Stimulated activated CD8-positive, alpha-beta memory T cell treated with anti-CD3 and anti-CD28 coated beads, Interleukin-7, amount 100 ng/mL, for 48 hours (primary cell): ENCODE measurements around the gene INSL3.
A peak's percentile ranks its signal among the peaks of the same experiment; 100 is the strongest.

Source experiments
- DNase-seq, 2 donors: peaks; one replicate each; pipeline ENCODE4 v3.0.0-alpha.2; 2020; ENCODE audit warnings: low read depth in 1 of 2; ENCODE audit errors: extremely low read depth in 1 of 2

The INSL3 gene

DNA sequence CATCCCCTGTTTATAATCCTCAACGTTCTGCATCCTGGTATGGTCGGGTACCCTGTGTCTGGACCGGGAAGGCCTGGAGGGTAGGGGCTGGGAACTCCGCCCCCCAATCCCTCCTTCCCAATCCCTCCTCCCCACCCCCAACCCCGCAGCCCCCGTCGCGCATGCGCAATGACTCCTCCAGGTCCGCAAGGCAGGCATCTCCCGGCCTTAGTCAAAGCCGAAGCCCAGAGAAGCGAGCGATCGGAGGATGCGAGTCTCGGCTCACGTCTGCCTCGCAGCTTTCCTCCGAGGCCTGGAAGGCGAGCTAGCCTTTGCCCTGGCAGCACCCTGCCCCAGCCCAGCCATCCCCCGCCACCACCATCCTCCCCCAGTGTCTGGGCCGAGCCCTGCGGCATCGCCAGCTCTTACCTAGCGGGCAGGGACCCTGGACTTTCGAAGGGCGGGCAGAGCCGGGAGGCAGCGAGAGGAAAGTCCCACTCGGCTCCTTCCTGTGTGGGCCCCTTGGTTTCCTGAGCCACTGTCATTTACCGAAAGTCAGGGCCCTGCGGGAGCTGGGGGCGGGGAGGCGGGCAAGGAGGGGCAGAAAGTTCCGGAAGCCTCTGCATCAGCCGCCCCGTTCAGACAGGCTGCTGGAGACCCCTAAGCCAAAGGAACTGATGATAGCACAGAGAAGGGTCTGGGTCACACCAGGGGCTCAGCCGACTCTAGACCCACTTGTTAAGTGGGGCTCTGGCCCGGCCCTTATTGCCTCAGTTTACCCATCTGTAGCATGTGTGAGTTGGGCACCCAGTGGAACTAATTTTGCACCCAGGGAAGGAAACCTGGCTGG is 26.4 kb upstream of the INSL3 start, which contains the start of gene JAK3:
TSS of gene JAK3 (minus strand) at position 445 of the 829 bp plus-strand sequence. CDS start 3,565 bp downstream, outside the sequence.
- DNase-seq, result peak; percentile 84 to 90

DNA sequence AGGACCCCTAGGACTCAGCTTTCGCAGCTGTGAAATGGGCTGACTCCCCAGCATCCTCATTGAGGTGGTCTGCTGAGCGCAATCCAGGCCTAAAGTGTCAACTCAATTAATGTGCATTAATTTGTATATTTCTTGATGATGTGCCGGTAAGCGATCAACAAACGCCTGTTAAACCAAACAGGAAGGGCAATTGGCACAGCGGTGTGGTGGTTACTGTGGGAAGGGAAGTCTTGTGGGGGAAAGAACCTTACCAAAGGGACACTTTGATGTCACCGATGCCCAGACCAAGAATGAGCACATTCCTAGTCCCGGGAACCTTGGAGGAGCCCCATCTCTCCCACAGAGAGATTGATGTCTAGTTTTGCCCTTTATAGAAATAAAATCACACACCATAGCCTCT is 24.8 kb upstream of the INSL3 start:
- no peak for DNase-seq

DNA sequence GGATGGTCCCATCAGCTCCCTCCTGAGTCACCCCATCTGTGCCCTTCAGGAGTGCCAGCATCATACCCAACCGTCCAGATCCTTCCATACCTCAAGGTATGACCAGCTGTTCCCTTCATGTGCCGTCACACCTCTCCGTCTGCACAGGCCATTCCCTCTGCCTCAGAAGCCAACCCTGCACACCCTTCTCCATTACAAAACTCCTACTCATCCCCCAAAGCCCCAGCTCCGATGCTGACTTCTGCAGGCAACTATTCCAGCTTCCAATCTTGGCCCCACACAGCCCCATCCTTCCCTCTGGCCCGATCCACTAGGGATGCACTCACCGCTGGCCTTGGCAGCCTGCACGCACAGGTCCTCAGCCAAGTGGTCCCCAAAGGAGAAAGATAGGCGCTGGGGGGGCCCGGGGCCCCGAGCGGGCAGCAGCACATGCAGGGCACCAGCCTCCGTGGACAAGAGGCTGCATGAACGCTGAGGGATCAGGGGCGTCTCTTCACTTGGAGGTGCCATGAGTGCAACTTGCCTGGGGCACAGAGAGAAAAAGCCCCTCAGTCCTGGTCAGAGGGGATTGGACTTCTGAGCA is 22.7 kb upstream of the INSL3 start:
- DNase-seq, result no peak

DNA sequence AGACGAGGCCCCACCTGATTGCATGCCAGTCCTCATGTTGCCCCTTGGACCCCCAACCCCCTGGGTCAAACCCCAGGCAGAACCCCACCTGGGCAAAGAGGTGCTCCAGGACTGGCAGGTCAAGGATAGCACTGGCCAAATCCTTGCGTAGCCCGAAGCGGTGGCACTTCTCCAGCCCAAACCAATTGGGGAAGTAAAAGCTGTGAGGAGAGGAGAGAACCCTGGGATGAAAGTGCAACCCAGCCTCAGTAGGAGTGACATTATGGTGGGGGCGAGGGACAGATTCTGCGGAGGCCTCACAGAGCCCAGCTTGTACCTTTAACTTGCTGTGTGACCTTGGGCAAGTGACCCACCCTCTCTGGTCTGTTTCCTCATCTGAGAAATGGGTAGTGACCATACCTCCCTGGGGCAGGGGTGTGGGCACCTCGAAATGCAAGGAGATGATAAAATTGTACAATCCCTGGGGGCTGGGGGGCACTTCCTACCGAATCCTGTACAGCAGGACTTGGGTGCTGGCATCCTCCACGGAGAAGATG is 22.0 kb upstream of the INSL3 start:
- DNase-seq, result no peak

DNA sequence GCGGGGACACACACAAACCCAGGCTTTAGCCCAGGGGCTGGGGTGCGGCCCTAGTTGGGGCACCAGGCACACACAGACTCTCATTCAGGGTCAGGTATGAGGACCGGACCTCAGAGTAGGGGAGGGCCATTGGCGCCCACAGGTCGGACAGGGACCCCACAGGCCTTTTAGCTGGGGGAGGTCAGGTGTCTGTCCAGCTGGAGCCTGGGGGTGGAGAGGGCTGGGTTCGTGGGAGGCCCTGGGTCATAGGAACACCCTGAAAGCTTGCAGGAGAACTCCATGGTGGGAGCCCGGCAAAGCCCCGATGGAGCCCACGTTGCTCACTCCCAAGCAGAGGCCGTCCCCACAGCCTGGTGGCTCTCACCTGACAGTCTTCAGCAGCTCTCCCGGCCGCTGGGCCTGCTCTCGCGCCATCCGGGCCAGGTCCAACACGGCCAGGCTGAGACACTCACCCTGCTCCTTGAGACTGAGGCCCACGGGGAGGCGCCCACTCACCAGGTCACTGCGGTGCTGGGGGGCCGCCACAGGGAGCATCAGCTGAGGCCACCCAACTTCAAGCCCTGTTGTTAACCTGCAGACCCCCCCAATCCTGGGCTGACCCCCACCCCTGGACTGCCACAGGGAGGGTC is 21.5 kb upstream of the INSL3 start:
- no peak for DNase-seq

DNA sequence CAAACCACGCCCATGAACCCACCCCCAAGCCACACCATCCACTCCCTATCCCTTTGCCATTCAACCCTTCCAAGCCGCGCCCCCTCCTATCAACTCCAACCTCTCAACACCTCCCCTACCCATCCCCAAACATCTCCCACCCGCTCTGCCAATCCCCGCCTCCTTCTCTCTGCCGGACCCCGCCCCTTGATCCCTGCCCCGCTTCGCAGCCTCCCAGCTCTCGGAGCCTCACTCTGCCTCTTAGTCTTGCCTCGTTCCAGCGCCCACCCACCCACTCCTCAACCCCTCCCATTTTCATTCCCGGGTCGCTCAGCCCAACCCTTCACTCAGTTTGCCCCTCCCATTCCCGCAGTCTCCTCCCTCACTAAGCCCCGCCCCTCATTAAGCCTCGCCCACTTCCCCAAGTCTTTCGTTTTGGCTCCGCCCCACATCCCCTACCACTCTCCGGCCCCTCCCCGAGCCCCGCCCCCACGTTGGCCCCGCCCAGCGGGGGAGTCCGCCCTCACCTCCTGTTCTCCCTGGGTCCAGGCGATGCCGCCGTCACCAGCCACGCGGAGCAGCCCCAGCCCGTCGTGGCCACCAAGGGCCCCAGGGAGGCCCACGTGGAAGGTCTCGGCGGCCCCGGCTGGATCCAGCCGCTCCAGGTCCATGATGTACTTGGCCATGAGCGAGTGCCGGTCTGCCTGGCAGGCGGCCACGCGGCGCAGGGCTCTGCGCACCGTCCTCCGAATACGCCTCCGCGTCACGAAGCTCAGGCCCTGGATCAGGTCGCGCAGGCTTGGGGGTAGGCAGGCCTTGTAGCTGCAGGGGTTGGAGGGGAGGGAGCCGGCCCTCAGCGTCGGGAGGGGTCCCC is 20.7 kb upstream of the INSL3 start:
- DNase-seq, result peak; percentile 61 to 63

GRCh38 chr19:17841371-17841809 is 20.1 kb upstream of the INSL3 start:
- DNase-seq, result no peak

GRCh38 chr19:17840019-17840418 is 18.7 kb upstream of the INSL3 start:
- DNase-seq, result no peak

DNA sequence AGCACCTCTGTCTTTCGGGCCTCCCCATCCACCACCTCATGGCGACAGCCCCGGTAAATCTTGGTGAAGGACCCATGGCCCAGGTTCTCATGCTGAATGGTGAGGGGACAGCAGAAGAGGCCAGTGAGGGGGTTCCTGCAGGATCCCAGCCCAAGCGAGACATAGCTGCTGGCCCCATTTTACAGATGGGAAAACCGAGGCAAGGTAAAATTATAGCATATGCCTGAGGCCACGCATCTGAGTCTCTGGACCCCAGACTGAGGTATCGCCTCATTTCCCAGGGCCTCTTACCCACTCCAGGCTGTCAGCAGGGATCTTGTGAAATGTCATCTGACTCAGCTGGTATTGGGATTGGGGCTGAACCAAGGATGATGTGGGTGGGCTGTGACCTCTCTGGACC is 16.7 kb upstream of the INSL3 start:
- no peak for DNase-seq

- DNase-seq, result no peak
Observed at GRCh38 chr19:17836530-17836929, 15.2 kb upstream of the INSL3 start.

DNA sequence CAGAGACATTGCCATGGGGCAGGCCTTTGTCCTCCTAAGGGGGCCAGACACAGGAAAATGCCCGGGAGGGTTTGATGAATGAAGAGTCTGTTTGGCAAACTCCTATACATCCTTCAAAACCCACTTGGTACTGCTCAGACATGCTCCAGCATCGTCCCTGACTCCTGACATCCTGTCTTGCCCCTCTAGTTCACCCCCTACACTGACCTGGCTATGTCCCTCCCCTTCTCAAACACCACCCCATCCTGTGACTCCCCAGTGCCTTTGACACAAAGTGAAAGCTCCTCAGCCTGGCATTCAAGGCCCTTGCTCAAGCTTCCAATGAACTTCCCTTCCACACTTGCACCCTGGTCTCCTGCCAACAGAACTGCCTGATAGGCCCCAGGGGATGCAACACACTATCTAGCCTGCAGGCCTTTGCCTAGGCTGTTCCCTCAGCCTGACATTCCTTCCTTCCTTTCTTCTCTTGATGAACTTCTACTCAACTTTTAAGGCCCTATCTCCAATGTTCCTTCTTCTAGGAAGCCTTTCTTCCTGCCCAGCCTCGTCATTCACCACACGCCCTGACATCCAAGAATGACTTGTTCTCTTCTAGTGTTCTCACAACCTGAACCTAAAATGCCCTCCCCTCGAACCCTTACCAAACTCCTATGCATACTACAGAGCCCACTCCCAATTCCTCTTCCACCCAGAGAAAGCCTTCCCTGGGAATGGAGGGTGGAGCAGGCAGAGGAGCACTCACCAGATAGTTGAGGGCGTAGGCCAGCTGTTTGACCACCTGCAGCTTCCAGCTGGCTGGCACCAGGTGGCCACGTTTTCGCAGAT is 14.1 kb upstream of the INSL3 start:
- DNase-seq, result no peak

- no peak for DNase-seq
Observed at GRCh38 chr19:17834350-17835181, 13.2 kb upstream of the INSL3 start.

GRCh38 chr19:17832443-17833208 is 11.3 kb upstream of the INSL3 start:
- no peak for DNase-seq

- DNase-seq, result no peak
Observed at GRCh38 chr19:17831419-17831888, 10.1 kb upstream of the INSL3 start.

- peak in 1 of 2 donors; percentile 50 for DNase-seq
Observed at GRCh38 chr19:17830567-17831418, 9.5 kb upstream of the INSL3 start.

GRCh38 chr19:17829855-17830566 is 8.7 kb upstream of the INSL3 start:
- DNase-seq, result no peak
